OCI-LY3 (cell line): ENCODE measurements around the gene LCNL1.

Experiments used
- H2AFZ ChIP-seq: fragments of 200-600, 300-600 bp; shearing (Covaris generic); 2 replicates; pipeline ENCODE4 v1.6.0; 2014; ENCODE audit warnings: antibody characterized with exemption, low read depth, low read length
- H3K27ac ChIP-seq: fragments of 200-600, 300-600 bp; sonication (generic); 2 replicates; pipeline ENCODE4 v1.5.1; 2014; ENCODE audit warnings: mild to moderate bottlenecking, low read length, moderate library complexity, mixed read lengths
- H3K27me3 ChIP-seq: fragments of 200-600, 300-600 bp; sonication (generic); 2 replicates; pipeline ENCODE4 v1.6.1; 2014; ENCODE audit warnings: low read depth, low read length, mixed read lengths
- H3K36me3 ChIP-seq: fragments of 200-600, 300-600 bp; sonication (generic); replicated peaks from 2 replicates; pipeline ENCODE3; 2014; ENCODE audit warnings: low read depth, low read length, mixed read lengths
- H3K4me1 ChIP-seq: fragments of 300-600, 200-600 bp; sonication (generic); 2 replicates; pipeline ENCODE4 v1.6.1; 2014; ENCODE audit warnings: low read length, mixed read lengths
- H3K4me2 ChIP-seq: fragments of 200-600, 300-600 bp; sonication (generic); 2 replicates; pipeline ENCODE4 v1.6.1; 2014; ENCODE audit warnings: low read length, mixed read lengths
- H3K4me3 ChIP-seq: fragments of 300-600, 200-600 bp; sonication (generic); 2 replicates; pipeline ENCODE4 v1.5.1; 2014; ENCODE audit warnings: antibody characterized with exemption, mild to moderate bottlenecking, low read length, moderate library complexity
- H3K79me2 ChIP-seq: fragments of 300-600, 200-600 bp; shearing (Covaris generic); 2 replicates; pipeline ENCODE4 v1.6.1; 2014; ENCODE audit warnings: mild to moderate bottlenecking, low read length, mixed read lengths
- H3K9ac ChIP-seq: fragments of 300-600, 200-600 bp; shearing (Covaris generic); 2 replicates; pipeline ENCODE4 v1.6.0; 2014; ENCODE audit warnings: mild to moderate bottlenecking, low read length, moderate library complexity
- H3K9me3 ChIP-seq: fragments of 200-600, 300-600 bp; shearing (Covaris generic); 2 replicates; pipeline ENCODE4 v1.6.1; 2014; ENCODE audit warnings: low read length, mixed read lengths; ENCODE audit not compliant: insufficient read depth
- H4K20me1 ChIP-seq: fragments of 200-600, 300-600 bp; sonication (generic); 2 replicates; pipeline ENCODE4 v1.6.1; 2016; ENCODE audit warnings: low read length, mixed read lengths; ENCODE audit not compliant: insufficient read depth
- EZH2phosphoT487 ChIP-seq: fragments of 200-600 bp; shearing (Covaris generic); IDR thresholded peaks from 2 replicates; pipeline ENCODE4 v1.6.1; 2018; ENCODE audit warnings: antibody characterized with exemption, mixed run types, low read depth
- TF ChIP-seq, protein P1 (sequence below): fragments of 200-600, 300-600 bp; sonication (generic); IDR thresholded peaks from 2 replicates; pipeline ENCODE4 v1.5.1; 2014; ENCODE audit warnings: antibody characterized with exemption, low read length, low read depth

LCNL1 gene

DNA sequence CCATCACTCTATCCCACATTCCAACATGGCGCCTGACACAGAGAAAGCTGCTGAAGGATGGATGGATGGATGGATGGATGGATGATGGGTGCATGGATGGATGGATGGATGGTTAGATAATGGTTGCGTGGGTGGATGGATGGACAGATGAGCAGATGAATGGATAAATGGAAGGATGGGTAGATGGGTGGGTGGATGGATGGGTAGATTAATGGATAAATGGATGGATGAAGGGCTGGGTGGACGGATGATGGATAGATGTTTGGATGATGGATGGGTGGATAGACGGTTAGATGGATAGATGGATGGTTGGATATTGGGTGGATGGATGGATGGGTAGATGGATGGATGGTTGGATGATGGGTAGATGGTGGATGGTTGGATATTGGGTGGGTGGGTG, 26.2 kb upstream of the LCNL1 start:
- Histone ChIP-seq H3K27ac (no peak overlapping the region), H4K20me1 (no peaks in the 10 kb centered on the region), H3K27me3 (no peaks in the 10 kb centered on the region; the same call in 1 of the 2 replicates), H2AFZ (no peak overlapping the region), H3K9ac (no peak overlapping the region), H3K4me3 (no peak overlapping the region), H3K4me1 (no peaks in the 10 kb centered on the region), H3K79me2 (no peaks in the 10 kb centered on the region), H3K4me2 (no peak overlapping the region), H3K36me3 (no peaks in the 10 kb centered on the region), H3K9me3 (no peaks in the 10 kb centered on the region)
- TF ChIP-seq, protein P1, sequence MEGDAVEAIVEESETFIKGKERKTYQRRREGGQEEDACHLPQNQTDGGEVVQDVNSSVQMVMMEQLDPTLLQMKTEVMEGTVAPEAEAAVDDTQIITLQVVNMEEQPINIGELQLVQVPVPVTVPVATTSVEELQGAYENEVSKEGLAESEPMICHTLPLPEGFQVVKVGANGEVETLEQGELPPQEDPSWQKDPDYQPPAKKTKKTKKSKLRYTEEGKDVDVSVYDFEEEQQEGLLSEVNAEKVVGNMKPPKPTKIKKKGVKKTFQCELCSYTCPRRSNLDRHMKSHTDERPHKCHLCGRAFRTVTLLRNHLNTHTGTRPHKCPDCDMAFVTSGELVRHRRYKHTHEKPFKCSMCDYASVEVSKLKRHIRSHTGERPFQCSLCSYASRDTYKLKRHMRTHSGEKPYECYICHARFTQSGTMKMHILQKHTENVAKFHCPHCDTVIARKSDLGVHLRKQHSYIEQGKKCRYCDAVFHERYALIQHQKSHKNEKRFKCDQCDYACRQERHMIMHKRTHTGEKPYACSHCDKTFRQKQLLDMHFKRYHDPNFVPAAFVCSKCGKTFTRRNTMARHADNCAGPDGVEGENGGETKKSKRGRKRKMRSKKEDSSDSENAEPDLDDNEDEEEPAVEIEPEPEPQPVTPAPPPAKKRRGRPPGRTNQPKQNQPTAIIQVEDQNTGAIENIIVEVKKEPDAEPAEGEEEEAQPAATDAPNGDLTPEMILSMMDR: no peak
- no peak for TF ChIP-seq EZH2phosphoT487

DNA sequence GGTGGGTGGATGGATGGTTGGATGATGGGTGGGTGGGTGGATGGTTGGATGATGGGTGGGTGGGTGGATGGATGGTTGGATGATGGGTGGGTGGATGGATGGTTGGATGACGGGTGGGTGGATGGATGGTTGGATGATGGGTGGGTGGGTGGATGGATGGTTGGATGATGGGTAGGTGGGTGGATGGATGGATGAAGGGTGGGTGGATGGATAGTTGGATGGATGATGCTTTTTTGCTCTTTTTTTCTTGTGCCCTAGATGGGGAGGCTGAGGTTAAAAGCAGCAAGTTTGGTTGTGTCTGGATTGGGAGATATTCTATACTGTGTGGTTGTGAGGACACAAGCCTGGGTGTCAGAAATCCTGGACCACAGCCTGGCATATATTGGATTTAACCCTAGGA, 25.3 kb upstream of the LCNL1 start:
- Histone ChIP-seq H3K9ac (no peak overlapping the region), H3K4me3 (no peak overlapping the region), H2AFZ (no peak overlapping the region), H3K79me2 (no peaks in the 10 kb centered on the region), H3K9me3 (no peaks in the 10 kb centered on the region), H3K36me3 (no peaks in the 10 kb centered on the region), H3K4me1 (no peaks in the 10 kb centered on the region), H3K27ac (no peak overlapping the region), H4K20me1 (no peaks in the 10 kb centered on the region), H3K4me2 (no peak overlapping the region), H3K27me3 (no peaks in the 10 kb centered on the region; the same call in 1 of the 2 replicates)
- TF ChIP-seq, protein P1: no peak
- TF ChIP-seq EZH2phosphoT487: no peak

DNA sequence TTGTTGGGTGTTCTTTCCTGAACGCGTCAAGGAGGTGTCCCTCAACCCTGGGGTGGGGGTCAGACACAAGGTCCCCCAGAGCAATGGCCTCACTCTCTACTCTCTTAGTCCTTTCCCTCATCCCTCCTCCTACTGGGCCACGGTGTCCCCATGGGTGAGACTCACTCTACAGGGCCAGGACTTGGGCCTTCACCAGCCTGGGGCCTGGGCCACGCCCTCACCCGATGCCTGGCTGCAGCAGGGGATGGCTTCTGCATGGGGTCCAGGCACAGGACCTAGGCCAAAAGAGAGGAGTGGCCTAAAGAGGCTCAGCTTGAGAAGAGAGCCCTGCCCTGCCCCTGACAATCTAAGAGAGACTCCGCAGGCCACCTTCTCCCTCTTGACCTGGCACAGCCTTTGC, 24.9 kb upstream of the LCNL1 start:
- no peak overlapping the region for H2AFZ ChIP-seq
- no peak for TF ChIP-seq EZH2phosphoT487
- TF ChIP-seq, protein P1: no peak

DNA sequence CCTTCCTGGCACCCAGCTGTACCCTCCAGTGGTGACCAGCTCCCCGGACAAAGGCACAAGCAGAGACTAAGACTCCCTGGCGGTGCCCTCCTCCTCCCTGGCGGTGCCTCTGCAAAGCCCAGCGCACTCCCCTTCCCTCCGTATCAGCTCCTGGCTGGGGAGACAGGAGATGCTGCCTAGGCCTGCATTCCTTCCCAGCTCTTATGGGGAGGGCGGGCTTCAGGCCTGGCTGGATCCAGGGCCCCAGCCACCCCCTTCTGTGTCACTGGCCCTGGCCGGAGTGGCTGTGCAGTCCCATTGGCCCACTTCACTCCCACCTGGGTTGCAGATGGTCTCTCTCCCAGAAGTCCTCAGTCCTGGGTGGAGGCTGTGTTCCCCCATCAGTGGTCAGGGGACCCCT, 24.3 kb upstream of the LCNL1 start:
- Histone ChIP-seq H3K27ac (no peak overlapping the region), H2AFZ (no peak overlapping the region), H4K20me1 (no peaks in the 10 kb centered on the region), H3K4me3 (no peak overlapping the region), H3K4me2 (no peak overlapping the region), H3K36me3 (no peaks in the 10 kb centered on the region), H3K4me1 (no peaks in the 10 kb centered on the region), H3K27me3 (no peaks in the 10 kb centered on the region; the same call in 1 of the 2 replicates), H3K9ac (no peak overlapping the region), H3K9me3 (no peaks in the 10 kb centered on the region), H3K79me2 (no peaks in the 10 kb centered on the region)
- TF ChIP-seq, protein P1: no peak
- no peak for TF ChIP-seq EZH2phosphoT487

More for the DNA sequence above, 24.9 kb upstream of the LCNL1 start:
- Histone ChIP-seq H4K20me1 (no peaks in the 10 kb centered on the region), H3K36me3 (no peaks in the 10 kb centered on the region), H3K9ac (no peak overlapping the region), H3K27ac (no peak overlapping the region), H3K9me3 (no peaks in the 10 kb centered on the region), H3K79me2 (no peaks in the 10 kb centered on the region), H3K27me3 (no peaks in the 10 kb centered on the region; the same call in 1 of the 2 replicates), H3K4me1 (no peaks in the 10 kb centered on the region), H3K4me2 (no peak overlapping the region), H3K4me3 (no peak overlapping the region)
